K562 (cell line): ENCODE measurements around the gene SHOC1. TPM values are rescaled to one million over a fixed set of nuclear protein-coding genes. Genes with fewer than 3 reads are reported as not detected.

Experiments
- ATAC-seq: fragments of 200-7000 bp; cut with Tn5 transposase; 3 replicates; pipeline ENCODE4 v1.9.1; 2020; ENCODE audit warnings: moderate library complexity
- BruUV-seq: library from RNA; stranded (reverse); fragments of 400-500 nt; replicated peaks from 2 replicates; lab custom pipeline; 2021; lab: Mats Ljungman, UMichigan
- CTCF ChIA-PET: fragments of 300-600 bp; formaldehyde crosslinking; extraction: SDS; loops from one replicate; lab custom pipeline; 2021; ENCODE audit warnings: low intra/inter-chr PET ratio; lab: Yijun Ruan, JAX
- POLR2A ChIA-PET: fragments of 300-600, 350-650 bp; sonication (Branson Sonifier 250); formaldehyde crosslinking; extraction: SDS; loops from one replicate; lab custom pipeline; 2021; ENCODE audit warnings: antibody characterized with exemption, inconsistent platforms; lab: Yijun Ruan, JAX
- DNase-seq, 4 experiments: peaks; one replicate each; pipeline versions ENCODE4 v3.0.0 to v3.0.0-alpha.2; 2011 to 2018; ENCODE audit warnings: low spot score in 3 of 4, mixed read lengths in 3 of 4; ENCODE audit errors: extremely low read depth in 1 of 4
- FAIRE-seq: peaks from 2 replicates; lab custom pipeline; 2011; peaks lifted over from hg19 to GRCh38; lab: Jason Lieb, UNC
- H2AFZ ChIP-seq: 2 replicates; pipeline ENCODE4 v1.6.0; 2011; ENCODE audit warnings: low read depth, low read length, control low read depth, inconsistent platforms
- H3K27ac ChIP-seq: fragments of 200-600 bp; 3 replicates; pipeline ENCODE4 v1.8.0; 2011; ENCODE audit warnings: low read depth, mild to moderate bottlenecking, control low read depth, inconsistent platforms, low read length, moderate library complexity, mixed read lengths; ENCODE audit errors: extremely low read depth
- H3K27me3 ChIP-seq, 2 experiments: fragments of 300-600 bp in 1 of 2; 2 replicates in 1 of 2; 3 replicates in 1 of 2; pipeline versions ENCODE4 v1.6.0 to v1.8.0; 2011; ENCODE audit warnings: inconsistent platforms in 2 of 2, low read length in 2 of 2, mild to moderate bottlenecking in 1 of 2, mixed read lengths in 1 of 2, moderate library complexity in 1 of 2; ENCODE audit not compliant: control insufficient read depth in 2 of 2, insufficient read depth in 2 of 2
- H3K36me3 ChIP-seq: fragments of 300-600 bp; 3 replicates; pipeline ENCODE4 v1.8.0; 2011; ENCODE audit warnings: mild to moderate bottlenecking, low read length, inconsistent platforms; ENCODE audit not compliant: control insufficient read depth, insufficient read depth
- H3K4me1 ChIP-seq, 2 experiments: fragments of 200-600 bp in 1 of 2; replicated peaks in 1 of 2; 2 replicates in 1 of 2; 3 replicates in 1 of 2; pipeline versions ENCODE4 v1.5.1 to v1.8.0; 2011; ENCODE audit warnings: inconsistent platforms in 2 of 2, low read length in 2 of 2, mild to moderate bottlenecking in 1 of 2, mixed read lengths in 1 of 2, moderate library complexity in 1 of 2; ENCODE audit not compliant: control insufficient read depth in 2 of 2, insufficient read depth in 2 of 2
- H3K4me2 ChIP-seq: 2 replicates; pipeline ENCODE4 v1.6.1; 2011; ENCODE audit warnings: low read length, control low read depth, inconsistent platforms, mixed read lengths; ENCODE audit not compliant: insufficient read depth
- H3K4me3 ChIP-seq: fragments of 200-600 bp; sonication (generic), shearing (Covaris generic); 2 replicates; pipeline ENCODE4 v1.5.1; 2016; ENCODE audit warnings: control low read depth, inconsistent platforms
- H3K79me2 ChIP-seq: fragments of 200-600 bp; 3 replicates; pipeline ENCODE4 v1.8.0; 2011; ENCODE audit warnings: low read length, inconsistent platforms; ENCODE audit not compliant: control insufficient read depth, insufficient read depth
- H3K9ac ChIP-seq, 2 experiments: 2 replicates each; pipeline versions ENCODE4 v1.6.0 to v1.6.1; 2011; ENCODE audit warnings: low read depth in 2 of 2, low read length in 2 of 2, control low read depth in 1 of 2, inconsistent platforms in 1 of 2, mild to moderate bottlenecking in 1 of 2, mixed read lengths in 1 of 2; ENCODE audit not compliant: insufficient read depth in 1 of 2
- H3K9me1 ChIP-seq: one replicate; pipeline ENCODE4 v1.6.0; 2011; ENCODE audit warnings: inconsistent platforms, mild to moderate bottlenecking, low read length, moderate library complexity; ENCODE audit not compliant: control insufficient read depth, insufficient read depth
- H3K9me3 ChIP-seq: replicated peaks from 2 replicates; pipeline ENCODE4 v1.5.1; 2011; ENCODE audit warnings: low read depth, low read length, inconsistent platforms; ENCODE audit not compliant: control insufficient read depth, insufficient read depth
- H4K20me1 ChIP-seq: replicated peaks from 2 replicates; pipeline ENCODE4 v1.6.1; 2011; ENCODE audit warnings: low read length, inconsistent platforms, mixed read lengths; ENCODE audit not compliant: control insufficient read depth, insufficient read depth
- BRF2 ChIP-seq: IDR thresholded peaks from 3 replicates; pipeline ENCODE4 v1.6.1; 2011; ENCODE audit warnings: borderline replicate concordance, mild to moderate bottlenecking; ENCODE audit not compliant: insufficient read length, insufficient read depth
- C11orf30 ChIP-seq: fragments of 450-650 bp; IDR thresholded peaks from 2 replicates; pipeline ENCODE4 v1.6.1; 2016; ENCODE audit warnings: low read depth, mild to moderate bottlenecking
- CEBPB ChIP-seq: fragments of 450-650 bp; IDR thresholded peaks from 2 replicates; pipeline ENCODE4 v1.6.1; 2016; ENCODE audit warnings: missing genetic modification characterization, missing compliant biosample characterization
- CTCF ChIP-seq, 3 experiments: IDR thresholded peaks in 2 of 3; conservative IDR thresholded peaks in 1 of 3; 2 replicates each; pipeline ENCODE4 v1.5.1; 2011 to 2012; ENCODE audit warnings: low read length in 3 of 3, mild to moderate bottlenecking in 3 of 3, control low read depth in 2 of 3, improper control_type of control experiment in 1 of 3, inconsistent platforms in 1 of 3, low read depth in 1 of 3, mixed read lengths in 1 of 3, moderate library complexity in 1 of 3; ENCODE audit not compliant: insufficient read depth in 2 of 3
- HDAC1 ChIP-seq, 2 experiments: fragments of 450-650 bp; IDR thresholded peaks; 2 replicates each; pipeline ENCODE4 v1.6.1; 2016 to 2017; ENCODE audit warnings: inconsistent platforms in 1 of 2, mild to moderate bottlenecking in 1 of 2, moderate library complexity in 1 of 2
- NFRKB ChIP-seq: fragments of 450-650 bp; IDR thresholded peaks from 2 replicates; pipeline ENCODE4 v1.6.1; 2016; ENCODE audit warnings: low read depth
- REST ChIP-seq, 2 experiments: fragments of 450-650 bp; formaldehyde crosslinking in 1 of 2; IDR thresholded peaks; 2 replicates each; pipeline versions ENCODE4 v1.4.0 to v1.6.1; 2014 to 2020; ENCODE audit warnings: mild to moderate bottlenecking in 2 of 2, borderline replicate concordance in 1 of 2, low read depth in 1 of 2
- ZFP30 ChIP-seq: fragments of 250-450 bp; sonication (Bioruptor Pico); IDR thresholded peaks from 2 replicates; pipeline ENCODE4 v1.8.0; 2022; ENCODE audit warnings: moderate library complexity, mild to moderate bottlenecking, inconsistent platforms, borderline replicate concordance
- ZNF253 ChIP-seq: fragments of 250-450 bp; sonication (Bioruptor Pico); conservative IDR thresholded peaks from 2 replicates; pipeline ENCODE4 v1.6.1; 2021; ENCODE audit warnings: mild to moderate bottlenecking
- WGBS: fragments of 100-300 bp; shearing (Covaris generic); methylation state at CpG from one replicate; pipeline ENCODE4 v1.1.6; 2016; ENCODE audit warnings: low coverage, mixed read lengths; ENCODE audit not compliant: insufficient coverage; ENCODE audit errors: missing lambda C conversion rate; 5-methylcytosine and 5-hydroxymethylcytosine counted together
- in situ Hi-C: fragments of 300-500 bp; cut with MboI; formaldehyde crosslinking; loops from 4 replicates; pipeline ENCODE4 v1.15.0; 2018; ENCODE audit warnings: inconsistent platforms, mixed read lengths
- intact Hi-C: fragments of 100-400 bp; cut with micrococcal nuclease; formaldehyde crosslinking; loops from 2 replicates; pipeline ENCODE4 v1.14.2; 2022
- polyA plus RNA-seq, 8 experiments: library from polyadenylated mRNA; depleted of rRNA in 4 of 8; stranded (reverse) in 5 of 8; unstranded in 3 of 8; fragments of >200 nt; fragmentation: Nextera tagmentation in 2 of 8; fragmentation: Illumina TruSeq in 1 of 8; extraction: Ambion mirVana in 2 of 8; extraction: Trizol in 1 of 8; gene quantifications; 2 replicates each; pipeline versions ENCODE4 v1.2.1 to v1.2.3, GENCODE V29; 2011 to 2014; ENCODE audit warnings: inconsistent platforms in 1 of 8, missing spikeins in 1 of 8
- total RNA-seq, 7 experiments: library from RNA; depleted of rRNA in 6 of 7; stranded (reverse); fragments of >200 nt in 6 of 7; fragmentation: Illumina TruSeq in 2 of 7; extraction: Trizol in 2 of 7; gene quantifications; 2 replicates each; pipeline versions ENCODE4 v1.2.1 to v1.2.3, GENCODE V29; 2011 to 2021; ENCODE audit warnings: low replicate concordance in 1 of 7

The SHOC1 gene
- total and polyA plus RNA-seq, 9 of the 15 experiments (the other 6 are each of a cell fraction or from before 2014, with no cell fraction given), result 0.03 to 0.09 (median 0.04) TPM; not detected in 6

- CTCF ChIA-PET, result interaction anchor here (0.7 to 0.8 kb wide), 2 partner anchors 246 to 265 kb away, joined by 3 to 6 read pairs; no protein-coding TSS in a partner anchor
- H3K4me1 ChIP-seq, result no peaks in the 10 kb centered on the region
- intact Hi-C loops (loop anchor here (1.0 to 5.0 kb wide), 3 partner anchors 66 to 246 kb away; no protein-coding TSS in a partner anchor), in situ Hi-C loops (no loop called here)
- BruUV-seq, result no TSS peak
- POLR2A ChIA-PET, result interaction anchor here (0.7 kb wide), 1 partner anchor 216 kb away, joined by 3 read pairs; no protein-coding TSS in a partner anchor
- H3K9ac ChIP-seq, result no peak overlapping the region
- H2AFZ ChIP-seq, result no peak overlapping the region
- ATAC-seq (peak; percentile 48; the same call in 2 of the 3 replicates), FAIRE-seq (no peak), DNase-seq (peak in 1 of 4 experiments; percentile 10)
- H3K4me2 ChIP-seq, result no peak overlapping the region
- H3K27ac ChIP-seq, result no peak overlapping the region
- H4K20me1 ChIP-seq, result no peaks in the 10 kb centered on the region
- no peaks in the 10 kb centered on the region for H3K9me1 ChIP-seq
- H3K79me2 ChIP-seq, result no peaks in the 10 kb centered on the region
- peaks cover 0 to 7% of the 10 kb centered on the region in 2 experiments; a peak in 3 of 5 replicates for H3K27me3 ChIP-seq
- H3K4me3 ChIP-seq, result no peak overlapping the region
- H3K36me3 ChIP-seq, result no peaks in the 10 kb centered on the region
- WGBS, result 6% methylated on average over 4 of the region's 4 CpGs
- H3K9me3 ChIP-seq, result no peaks in the 10 kb centered on the region
- TF ChIP-seq CEBPB (no peak), HDAC1 (IDR thresholded peaks at IDR 0.05) (no peak), CTCF (IDR thresholded peaks at IDR 0.05 in 2 of 3, conservative IDR thresholded peaks at IDR 0.05 in 1 of 3; ENCODE audit: insufficient read depth in 2 of 3, low read depth in 1 of 3, low read length in 3 of 3) (peak; percentile 8 to 46 (median 26); a peak in 3 of 6 replicates), C11orf30 (no peak), BRF2 (no peak), REST (IDR thresholded peaks at IDR 0.05; ENCODE audit: borderline replicate concordance) (peak; percentile 54; the same call in 1 of the 2 replicates), REST (CRISPR knock-in tag; IDR thresholded peaks at IDR 0.05; ENCODE audit: low read depth) (no peak), ZFP30 (no peak), NFRKB (no peak), ZNF253 (no peak)
These were observed 33.5 kb upstream of the SHOC1 start for GRCh38 chr9:111828193-111828592.
